SK-N-SH treated with all-trans-retinoic acid at 6 μM for 48 hours (cell line): ENCODE measurements around the gene RNPEPL1.

Experiments
- BACH2 ChIP-seq: fragments of 250-450 bp; sonication (Bioruptor Pico); IDR thresholded peaks from 2 replicates; pipeline ENCODE4 v1.9.0; 2021; ENCODE audit warnings: mild to moderate bottlenecking, borderline replicate concordance
- RARB ChIP-seq: fragments of 250-450 bp; sonication (Bioruptor Pico); IDR thresholded peaks from 2 replicates; pipeline ENCODE4 v1.8.0; 2021; ENCODE audit warnings: mild to moderate bottlenecking, moderate library complexity
- SNAI2 ChIP-seq: fragments of 250-450 bp; sonication (Bioruptor Pico); IDR thresholded peaks from 2 replicates; pipeline ENCODE4 v1.5.0; 2020; ENCODE audit warnings: mild to moderate bottlenecking, moderate library complexity
- TCF4 ChIP-seq: fragments of 250-450 bp; sonication (Bioruptor Pico); IDR thresholded peaks from 2 replicates; pipeline ENCODE4 v1.8.0; 2021; ENCODE audit warnings: mild to moderate bottlenecking, moderate library complexity, borderline replicate concordance
- ZFP3 ChIP-seq: fragments of 250-450 bp; sonication (Bioruptor Pico); IDR thresholded peaks from 2 replicates; pipeline ENCODE4 v1.5.0; 2020; ENCODE audit warnings: mild to moderate bottlenecking, moderate library complexity
- ZNF565 ChIP-seq: fragments of 450-650 bp; formaldehyde crosslinking; conservative IDR thresholded peaks from 2 replicates; pipeline ENCODE4 v1.5.0; 2020; ENCODE audit warnings: low read depth, mild to moderate bottlenecking, moderate library complexity
- ZNF70 ChIP-seq: fragments of 450-650 bp; formaldehyde crosslinking; IDR thresholded peaks from 2 replicates; pipeline ENCODE4 v1.5.0; 2020; ENCODE audit warnings: mild to moderate bottlenecking, moderate library complexity
- TF ChIP-seq, protein P1 (sequence below): fragments of 250-450 bp; sonication (Bioruptor Pico); IDR thresholded peaks from 2 replicates; pipeline ENCODE4 v1.8.0; 2020; ENCODE audit warnings: mild to moderate bottlenecking, moderate library complexity, borderline replicate concordance
- TF ChIP-seq, protein P2 (sequence below): fragments of 250-450 bp; sonication (Bioruptor Pico); IDR thresholded peaks from 2 replicates; pipeline ENCODE4 v1.5.1; 2021; ENCODE audit warnings: mild to moderate bottlenecking, moderate library complexity

DNA sequence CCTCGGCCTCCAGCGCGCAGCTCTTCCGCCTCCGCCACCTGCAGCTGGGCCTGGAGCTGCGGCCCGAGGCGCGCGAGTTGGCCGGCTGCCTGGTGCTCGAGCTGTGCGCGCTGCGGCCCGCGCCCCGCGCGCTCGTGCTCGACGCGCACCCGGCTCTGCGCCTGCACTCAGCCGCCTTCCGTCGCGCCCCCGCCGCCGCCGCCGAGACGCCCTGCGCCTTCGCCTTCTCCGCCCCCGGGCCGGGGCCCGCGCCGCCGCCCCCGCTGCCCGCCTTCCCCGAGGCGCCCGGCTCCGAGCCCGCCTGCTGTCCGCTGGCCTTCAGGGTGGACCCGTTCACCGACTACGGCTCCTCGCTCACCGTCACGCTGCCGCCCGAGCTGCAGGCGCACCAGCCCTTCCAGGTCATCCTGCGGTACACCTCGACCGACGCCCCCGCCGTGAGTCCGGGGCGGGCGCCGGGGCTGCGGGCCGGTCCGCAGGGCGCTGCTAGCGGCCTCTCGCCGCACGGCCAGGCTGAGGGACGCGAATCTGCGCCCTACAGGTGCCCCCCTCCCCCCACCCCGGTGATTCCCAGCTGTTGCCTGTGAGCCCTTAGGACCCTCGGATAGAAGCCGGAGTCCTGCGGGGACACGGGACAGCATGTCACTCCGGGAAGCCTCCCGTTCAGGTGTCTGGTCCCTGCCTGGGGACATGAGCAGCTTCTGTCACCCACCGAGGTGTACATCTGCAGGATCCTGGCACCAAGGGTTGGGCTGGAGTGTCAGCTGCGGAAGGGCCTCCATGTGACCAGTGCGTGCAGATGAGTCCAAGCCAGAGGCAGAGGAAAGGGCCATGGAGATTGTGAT lies 616 bp downstream of the RNPEPL1 start:
- TF ChIP-seq RARB (CRISPR knock-in tag), result no peak
- TF ChIP-seq, protein P1, sequence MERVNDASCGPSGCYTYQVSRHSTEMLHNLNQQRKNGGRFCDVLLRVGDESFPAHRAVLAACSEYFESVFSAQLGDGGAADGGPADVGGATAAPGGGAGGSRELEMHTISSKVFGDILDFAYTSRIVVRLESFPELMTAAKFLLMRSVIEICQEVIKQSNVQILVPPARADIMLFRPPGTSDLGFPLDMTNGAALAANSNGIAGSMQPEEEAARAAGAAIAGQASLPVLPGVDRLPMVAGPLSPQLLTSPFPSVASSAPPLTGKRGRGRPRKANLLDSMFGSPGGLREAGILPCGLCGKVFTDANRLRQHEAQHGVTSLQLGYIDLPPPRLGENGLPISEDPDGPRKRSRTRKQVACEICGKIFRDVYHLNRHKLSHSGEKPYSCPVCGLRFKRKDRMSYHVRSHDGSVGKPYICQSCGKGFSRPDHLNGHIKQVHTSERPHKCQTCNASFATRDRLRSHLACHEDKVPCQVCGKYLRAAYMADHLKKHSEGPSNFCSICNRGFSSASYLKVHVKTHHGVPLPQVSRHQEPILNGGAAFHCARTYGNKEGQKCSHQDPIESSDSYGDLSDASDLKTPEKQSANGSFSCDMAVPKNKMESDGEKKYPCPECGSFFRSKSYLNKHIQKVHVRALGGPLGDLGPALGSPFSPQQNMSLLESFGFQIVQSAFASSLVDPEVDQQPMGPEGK (CRISPR knock-in tag), result no peak
- no peak for TF ChIP-seq ZNF565 (CRISPR knock-in tag)
- no peak for TF ChIP-seq BACH2 (CRISPR knock-in tag)
- TF ChIP-seq, protein P2, sequence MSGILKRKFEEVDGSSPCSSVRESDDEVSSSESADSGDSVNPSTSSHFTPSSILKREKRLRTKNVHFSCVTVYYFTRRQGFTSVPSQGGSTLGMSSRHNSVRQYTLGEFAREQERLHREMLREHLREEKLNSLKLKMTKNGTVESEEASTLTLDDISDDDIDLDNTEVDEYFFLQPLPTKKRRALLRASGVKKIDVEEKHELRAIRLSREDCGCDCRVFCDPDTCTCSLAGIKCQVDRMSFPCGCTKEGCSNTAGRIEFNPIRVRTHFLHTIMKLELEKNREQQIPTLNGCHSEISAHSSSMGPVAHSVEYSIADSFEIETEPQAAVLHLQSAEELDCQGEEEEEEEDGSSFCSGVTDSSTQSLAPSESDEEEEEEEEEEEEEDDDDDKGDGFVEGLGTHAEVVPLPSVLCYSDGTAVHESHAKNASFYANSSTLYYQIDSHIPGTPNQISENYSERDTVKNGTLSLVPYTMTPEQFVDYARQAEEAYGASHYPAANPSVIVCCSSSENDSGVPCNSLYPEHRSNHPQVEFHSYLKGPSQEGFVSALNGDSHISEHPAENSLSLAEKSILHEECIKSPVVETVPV, result no peak
- no peak for TF ChIP-seq TCF4 (CRISPR knock-in tag)
- TF ChIP-seq SNAI2 (CRISPR knock-in tag), result no peak
- no peak for TF ChIP-seq ZNF70
- TF ChIP-seq ZFP3, result no peak
